IMR-90 (cell line): ENCODE measurements around the gene DPP6. TPM values are rescaled to one million over a fixed set of nuclear protein-coding genes. Genes with fewer than 3 reads are reported as not detected.
A peak's percentile ranks its signal among the peaks of the same experiment; 100 is the strongest.

ENCODE experiments used
- ATAC-seq: fragments of 200-7000 bp; cut with Tn5 transposase; 2 replicates; pipeline ENCODE4 v1.9.1; 2020; ENCODE audit warnings: low read depth, mild to moderate bottlenecking, moderate library complexity
- BruUV-seq: library from RNA; stranded (reverse); fragments of 400-500 nt; replicated peaks from 2 replicates; lab custom pipeline; 2021; lab: Mats Ljungman, UMichigan
- CTCF ChIA-PET: fragments of 300-600 bp; formaldehyde crosslinking; extraction: SDS; loops from one replicate; lab custom pipeline; 2021; ENCODE audit warnings: antibody characterized with exemption; lab: Yijun Ruan, JAX
- POLR2A ChIA-PET: fragments of 300-600 bp; sonication (Branson Sonifier 250); formaldehyde crosslinking; loops from one replicate; lab custom pipeline; 2022; ENCODE audit warnings: antibody characterized with exemption; ENCODE audit not compliant: unreplicated experiment; lab: Charles Lee
- DNase-seq: peaks from one replicate; pipeline ENCODE4 v3.0.0; 2013
- H2AFZ ChIP-seq: replicated peaks from 2 replicates; pipeline ENCODE3; 2013; ENCODE audit warnings: low read length, mild to moderate bottlenecking; ENCODE audit not compliant: poor library complexity
- H2AK5ac ChIP-seq: 2 replicates; pipeline ENCODE4 v1.6.1; 2013; ENCODE audit warnings: low read depth, low read length, inconsistent platforms
- H2AK9ac ChIP-seq: replicated peaks from 2 replicates; pipeline ENCODE3; 2013; ENCODE audit warnings: mild to moderate bottlenecking, low read depth, low read length, moderate library complexity; ENCODE audit not compliant: poor library complexity
- H2BK120ac ChIP-seq: 2 replicates; pipeline ENCODE4 v1.6.1; 2013; ENCODE audit warnings: low read depth, low read length, inconsistent platforms
- H2BK15ac ChIP-seq: 3 replicates; pipeline ENCODE4 v1.6.1; 2013; ENCODE audit warnings: low read depth, low read length, inconsistent platforms
- H2BK20ac ChIP-seq: 2 replicates; pipeline ENCODE4 v1.6.1; 2013; ENCODE audit warnings: low read depth, mild to moderate bottlenecking, inconsistent platforms, low read length, moderate library complexity
- H2BK5ac ChIP-seq: 2 replicates; pipeline ENCODE4 v1.6.1; 2013; ENCODE audit warnings: mild to moderate bottlenecking, low read depth, low read length, inconsistent platforms; ENCODE audit not compliant: poor library complexity, severe bottlenecking
- H3K14ac ChIP-seq: replicated peaks from 2 replicates; pipeline ENCODE4 v1.6.1; 2013; ENCODE audit warnings: low read depth, low read length, inconsistent platforms
- H3K18ac ChIP-seq: 2 replicates; pipeline ENCODE4 v1.6.1; 2013; ENCODE audit warnings: low read depth, low read length, control low read depth
- H3K23ac ChIP-seq: 2 replicates; pipeline ENCODE4 v1.6.1; 2013; ENCODE audit warnings: low read depth, low read length, inconsistent platforms
- H3K27ac ChIP-seq: 2 replicates; pipeline ENCODE4 v1.5.1; 2013; ENCODE audit warnings: mild to moderate bottlenecking, control low read depth, low read length; ENCODE audit not compliant: insufficient read depth
- H3K27me3 ChIP-seq: 2 replicates; pipeline ENCODE4 v1.6.1; 2013; ENCODE audit warnings: low read length; ENCODE audit not compliant: control insufficient read depth, insufficient read depth
- H3K36me3 ChIP-seq: 2 replicates; pipeline ENCODE4 v1.6.1; 2013; ENCODE audit warnings: low read length, mixed read lengths; ENCODE audit not compliant: control insufficient read depth, insufficient read depth
- H3K4ac ChIP-seq: 2 replicates; pipeline ENCODE4 v1.6.1; 2013; ENCODE audit warnings: low read depth, low read length, inconsistent platforms
- H3K4me1 ChIP-seq: 2 replicates; pipeline ENCODE4 v1.6.1; 2013; ENCODE audit warnings: low read length, mixed read lengths; ENCODE audit not compliant: control insufficient read depth, insufficient read depth
- H3K4me2 ChIP-seq: 2 replicates; pipeline ENCODE4 v1.6.1; 2013; ENCODE audit warnings: low read depth, mild to moderate bottlenecking, control low read depth, low read length, moderate library complexity
- H3K4me3 ChIP-seq: 2 replicates; pipeline ENCODE4 v1.5.1; 2013; ENCODE audit warnings: low read depth, mild to moderate bottlenecking, control low read depth, low read length, moderate library complexity; ENCODE audit not compliant: insufficient read depth
- H3K56ac ChIP-seq: 2 replicates; pipeline ENCODE4 v1.6.1; 2013; ENCODE audit warnings: low read length, inconsistent platforms; ENCODE audit not compliant: insufficient read depth; ENCODE audit errors: extremely low read depth
- H3K79me1 ChIP-seq, 2 experiments: 2 replicates each; pipeline ENCODE4 v1.6.1; 2013; ENCODE audit warnings: low read length in 2 of 2, inconsistent platforms in 1 of 2, low read depth in 1 of 2
- H3K9ac ChIP-seq: 2 replicates; pipeline ENCODE4 v1.6.1; 2013; ENCODE audit warnings: low read depth, low read length, control low read depth
- H3K9me1 ChIP-seq: 2 replicates; pipeline ENCODE4 v1.6.1; 2013; ENCODE audit warnings: low read length, inconsistent platforms; ENCODE audit not compliant: insufficient read depth
- H3K9me3 ChIP-seq: 2 replicates; pipeline ENCODE4 v1.6.1; 2013; ENCODE audit warnings: low read length; ENCODE audit not compliant: control insufficient read depth, insufficient read depth
- H4K20me1 ChIP-seq: 2 replicates; pipeline ENCODE4 v1.6.1; 2013; ENCODE audit warnings: low read length, inconsistent platforms; ENCODE audit not compliant: insufficient read depth
- H4K5ac ChIP-seq: 2 replicates; pipeline ENCODE4 v1.6.1; 2013; ENCODE audit warnings: mild to moderate bottlenecking, low read depth, low read length, control low read depth
- H4K8ac ChIP-seq, 2 experiments: 2 replicates each; pipeline ENCODE4 v1.6.1; 2013; ENCODE audit warnings: low read depth in 2 of 2, low read length in 2 of 2, control low read depth in 1 of 2, inconsistent platforms in 1 of 2
- H4K91ac ChIP-seq: 2 replicates; pipeline ENCODE4 v1.6.1; 2013; ENCODE audit warnings: low read depth, low read length, inconsistent platforms; ENCODE audit not compliant: insufficient read depth
- CTCF ChIP-seq: conservative IDR thresholded peaks from 2 replicates; pipeline ENCODE4 v1.5.1; 2012; ENCODE audit warnings: mild to moderate bottlenecking, low read depth, low read length, improper control_type of control experiment
- ELK1 ChIP-seq: fragments of 150-350 bp; IDR thresholded peaks from 2 replicates; pipeline ENCODE4 v1.6.1; 2016; ENCODE audit warnings: low read depth, mild to moderate bottlenecking, low read length, moderate library complexity, borderline replicate concordance
- MAFK ChIP-seq: IDR thresholded peaks from 2 replicates; pipeline ENCODE4 v1.6.1; 2012; ENCODE audit warnings: low read depth, low read length, improper control_type of control experiment
- MAZ ChIP-seq: IDR thresholded peaks from 2 replicates; pipeline ENCODE4 v1.6.1; 2012; ENCODE audit warnings: low read depth, mild to moderate bottlenecking, low read length, improper control_type of control experiment, moderate library complexity, borderline replicate concordance
- MXI1 ChIP-seq: IDR thresholded peaks from 2 replicates; pipeline ENCODE4 v1.6.1; 2012; ENCODE audit warnings: low read depth, mild to moderate bottlenecking, low read length, moderate library complexity, borderline replicate concordance
- NFE2L2 ChIP-seq: fragments of 150-350 bp; IDR thresholded peaks from 2 replicates; pipeline ENCODE4 v1.6.1; 2016; ENCODE audit warnings: low read depth, mild to moderate bottlenecking, low read length
- RAD21 ChIP-seq: IDR thresholded peaks from 2 replicates; pipeline ENCODE4 v1.6.1; 2012; ENCODE audit warnings: low read length, improper control_type of control experiment
- SMC3 ChIP-seq: fragments of 150-350 bp; IDR thresholded peaks from 2 replicates; pipeline ENCODE4 v1.6.1; 2016; ENCODE audit warnings: low read depth, mild to moderate bottlenecking, antibody characterized with exemption, low read length, moderate library complexity
- WGBS, 2 experiments: methylation state at CpG; one replicate each; pipeline versions ENCODE4 v1.1.5 to v1.1.7; 2013; ENCODE audit warnings: missing lambda C conversion rate in 2 of 2; ENCODE audit not compliant: insufficient read length in 1 of 2; ENCODE audit errors: extremely low coverage in 2 of 2; 5-methylcytosine and 5-hydroxymethylcytosine counted together
- dilution Hi-C: fragments of 300-500 bp; cut with HindIII; formaldehyde crosslinking; loops from one replicate; pipeline ENCODE4 v1.14.3; 2018; ENCODE audit warnings: low sequenced_read_pairs; ENCODE audit not compliant: unreplicated experiment
- in situ Hi-C: fragments of 300-500 bp; cut with MboI; formaldehyde crosslinking; loops from 3 replicates; pipeline ENCODE4 v1.14.3; 2019; ENCODE audit warnings: low sequenced_read_pairs, inconsistent platforms, mixed read lengths
- intact Hi-C: fragments of 100-400 bp; cut with micrococcal nuclease; formaldehyde crosslinking; loops from 2 replicates; pipeline ENCODE4 v1.10.0; 2022
- polyA plus RNA-seq, 3 experiments: library from polyadenylated mRNA; depleted of rRNA; stranded (reverse); fragments of >200 nt; gene quantifications; 2 replicates each; pipeline ENCODE4 v1.2.3, GENCODE V29; 2012; ENCODE audit warnings: low replicate concordance in 1 of 3
- total RNA-seq: library from RNA; depleted of rRNA; stranded (reverse); fragments of >200 nt; gene quantifications from 2 replicates; pipeline ENCODE4 v1.2.3, GENCODE V29; 2012

DPP6 gene
- total and polyA plus RNA-seq, 2 of the 4 experiments (the other 2 are of a cell fraction) = not detected

GRCh38 chr7:154913638-154914307 is 861.6 kb downstream of the DPP6 start:
- WGBS, 2 experiments = 16% methylated on average over 16 of the region's 43 CpGs; no CpG with 5 or more reads in 1 of the 2 experiments
- Histone ChIP-seq H4K5ac (no peak overlapping the region), H4K20me1 (no peaks in the 10 kb centered on the region), H2BK120ac (no peak overlapping the region), H3K23ac (no peak overlapping the region), H3K14ac (no peak overlapping the region), H2AFZ (peak overlapping the region; percentile 94), H3K9ac (no peak overlapping the region), H3K4me1 (no peaks in the 10 kb centered on the region), H3K56ac (no peak overlapping the region), H2BK5ac (no peak overlapping the region), H3K9me1 (no peaks in the 10 kb centered on the region), H2BK15ac (no peak overlapping the region), H3K79me1 (no peaks in the 10 kb centered on the region), H3K4me2 (peak overlapping the region; percentile 54; the same call in 1 of the 2 replicates), H3K4ac (no peak overlapping the region), H3K36me3 (no peaks in the 10 kb centered on the region), H3K27me3 (peaks cover 12% of the 10 kb centered on the region; the same call in 1 of the 2 replicates), H4K91ac (no peak overlapping the region), H4K8ac (no peak overlapping the region), H3K9me3 (peaks cover 3% of the 10 kb centered on the region; the same call in 1 of the 2 replicates), H2BK20ac (no peak overlapping the region), H3K18ac (no peak overlapping the region), H2AK9ac (peak overlapping the region; percentile 0), H3K27ac (no peak overlapping the region), H2AK5ac (no peak overlapping the region), H3K4me3 (no peak overlapping the region)
- BruUV-seq = no TSS peak
- dilution Hi-C loops = no loop called here
- ChIA-PET POLR2A (no interaction called here), CTCF (interaction anchor here (0.5 to 2.4 kb wide), 9 partner anchors 10 to 1664 kb away, joined by 3 to 11 read pairs (median 3); no protein-coding TSS in a partner anchor)
- peak; percentile 78 for TF ChIP-seq CTCF
- TF ChIP-seq RAD21 = peak; percentile 80
- no peak for TF ChIP-seq NFE2L2
- peak; percentile 46 for TF ChIP-seq SMC3
- TF ChIP-seq ELK1 = no peak
- TF ChIP-seq MAZ = no peak
- TF ChIP-seq MXI1 = no peak
- no peak for TF ChIP-seq MAFK
- DNase-seq = peak; percentile 51
- in situ Hi-C loops = no loop called here
- intact Hi-C loops = loop anchor here (1.0 kb wide), 1 partner anchor 432 kb away; no protein-coding TSS in a partner anchor
- ATAC-seq = peak; percentile 98
